SJCRH30 (cell line): ENCODE results near the gene LMO2. TPM values are rescaled to one million over a fixed set of nuclear protein-coding genes. Genes with fewer than 3 reads are reported as not detected.
"Not testable (repeated sequence)": the region's sequence is repeated elsewhere in the genome, so short reads cannot be mapped to it uniquely, and the experiment has no call there.

Source experiments
- DNase-seq, 2 experiments: peaks; one replicate each; pipeline ENCODE4 v3.0.0-alpha.2; 2015 to 2020
- H3K27ac ChIP-seq: fragments of 250-450 bp; sonication (Bioruptor Pico); 2 replicates; pipeline ENCODE4 v1.5.1; 2020; ENCODE audit warnings: mild to moderate bottlenecking, moderate library complexity
- H3K27me3 ChIP-seq: fragments of 250-450 bp; sonication (Bioruptor Pico); 2 replicates; pipeline ENCODE4 v1.5.1; 2020; ENCODE audit warnings: mild to moderate bottlenecking, moderate library complexity
- H3K36me3 ChIP-seq: fragments of 250-450 bp; sonication (Bioruptor Pico); 2 replicates; pipeline ENCODE4 v1.5.1; 2020; ENCODE audit warnings: mild to moderate bottlenecking, moderate library complexity
- H3K4me1 ChIP-seq: fragments of 250-450 bp; sonication (Bioruptor Pico); 2 replicates; pipeline ENCODE4 v1.5.1; 2020; ENCODE audit warnings: mild to moderate bottlenecking, moderate library complexity
- H3K4me3 ChIP-seq: fragments of 250-450 bp; sonication (Bioruptor Pico); 2 replicates; pipeline ENCODE4 v1.5.1; 2020; ENCODE audit warnings: mild to moderate bottlenecking, moderate library complexity
- H3K9me3 ChIP-seq: fragments of 250-450 bp; sonication (Bioruptor Pico); replicated peaks from 2 replicates; pipeline ENCODE4 v1.5.1; 2020; ENCODE audit warnings: mild to moderate bottlenecking, moderate library complexity
- total RNA-seq: library from RNA; depleted of rRNA; stranded (reverse); fragments of >200 nt; shearing (Covaris generic); gene quantifications from 2 replicates; pipeline ENCODE4 v1.2.3, GENCODE V29; 2014

LMO2 gene
- total RNA-seq, 1 experiment from 2014 or later: 1.2 TPM

DNA sequence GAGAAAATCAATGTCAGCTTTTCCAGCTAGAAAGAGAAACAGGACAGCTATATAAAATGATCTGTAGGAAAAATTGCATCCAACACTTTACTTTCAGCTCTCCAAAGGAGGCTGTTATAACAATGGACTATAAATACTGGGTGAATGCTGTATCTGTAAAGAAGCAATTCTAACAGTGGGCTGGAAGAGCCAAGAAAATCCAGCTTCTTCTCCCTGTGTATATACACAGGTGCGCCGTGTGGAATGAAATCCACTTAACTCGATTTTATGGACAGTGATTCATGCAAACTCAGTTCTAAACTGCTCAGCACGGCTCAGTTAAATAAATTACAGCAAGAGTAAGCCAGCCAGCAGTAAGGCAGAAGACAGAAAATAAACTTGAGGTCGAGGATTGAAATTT, 32.5 kb upstream of the LMO2 start:
- no peaks in the 10 kb centered on the region for H3K27me3 ChIP-seq
- no peak overlapping the region for H3K4me3 ChIP-seq
- no peaks in the 10 kb centered on the region for H3K36me3 ChIP-seq
- no peaks in the 10 kb centered on the region for H3K9me3 ChIP-seq
- H3K4me1 ChIP-seq: no peaks in the 10 kb centered on the region
- H3K27ac ChIP-seq: no peak overlapping the region
- DNase-seq: no peak

DNA sequence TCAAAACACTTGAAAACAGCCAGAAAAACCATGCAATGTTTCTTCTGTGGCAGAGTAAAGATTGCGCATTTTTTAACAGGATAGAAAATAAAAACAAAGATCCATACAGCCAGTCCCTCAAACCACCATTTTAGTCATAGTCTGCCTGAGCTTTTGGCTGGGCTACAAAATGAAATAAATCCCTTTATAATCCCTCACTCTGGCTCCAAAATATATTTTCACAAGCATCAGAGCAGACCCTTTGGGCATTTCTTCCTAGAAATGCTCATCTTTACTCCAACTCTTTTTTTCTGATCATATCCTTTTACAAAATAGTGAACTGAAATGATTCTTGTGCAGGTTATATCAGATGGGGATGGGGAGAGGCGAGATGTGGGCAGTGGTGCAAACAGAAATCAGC, 31.8 kb upstream of the LMO2 start:
- no peaks in the 10 kb centered on the region for H3K27me3 ChIP-seq
- H3K4me3 ChIP-seq: no peak overlapping the region
- DNase-seq: no peak
- H3K4me1 ChIP-seq: no peaks in the 10 kb centered on the region
- H3K9me3 ChIP-seq: no peaks in the 10 kb centered on the region
- no peaks in the 10 kb centered on the region for H3K36me3 ChIP-seq
- no peak overlapping the region for H3K27ac ChIP-seq

DNA sequence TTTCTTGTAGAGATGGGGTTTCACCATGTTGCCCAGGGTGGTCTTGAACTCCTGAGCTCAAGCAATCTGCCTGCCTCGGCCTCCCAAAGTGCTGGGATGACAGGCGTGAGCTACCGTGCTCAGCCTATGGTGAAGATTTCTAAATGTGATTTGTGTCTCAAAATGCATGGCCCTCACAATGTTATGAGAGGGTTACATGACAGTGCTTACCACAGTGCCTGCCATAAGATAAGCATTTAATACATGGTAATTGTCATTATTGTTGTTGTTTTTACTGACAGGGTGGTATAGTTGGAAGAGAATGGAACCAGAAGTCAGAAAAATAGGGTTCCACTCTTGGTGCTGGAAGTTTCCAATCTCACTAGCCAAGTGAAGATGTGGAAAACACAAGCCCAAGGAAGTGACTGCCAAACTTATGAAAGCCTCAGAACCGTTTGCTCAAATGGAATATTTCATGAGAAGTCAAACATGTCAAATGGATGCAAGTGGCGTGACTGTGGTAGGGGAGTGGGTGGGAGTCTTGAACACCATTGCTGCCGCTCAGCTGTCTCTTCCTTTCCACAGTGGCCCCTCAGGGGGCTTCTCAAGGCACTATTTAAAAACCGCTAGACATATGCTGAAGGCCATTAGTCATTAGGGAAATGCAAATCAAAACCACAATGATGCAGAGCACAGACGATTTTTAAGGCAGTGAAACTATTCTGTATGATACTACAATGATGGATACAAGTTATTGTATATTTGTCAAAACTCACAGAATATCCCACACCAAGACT, 29.1 kb upstream of the LMO2 start:
- no peak for DNase-seq
- Histone ChIP-seq H3K4me3 (no peak overlapping the region), H3K9me3 (no peaks in the 10 kb centered on the region)

DNA sequence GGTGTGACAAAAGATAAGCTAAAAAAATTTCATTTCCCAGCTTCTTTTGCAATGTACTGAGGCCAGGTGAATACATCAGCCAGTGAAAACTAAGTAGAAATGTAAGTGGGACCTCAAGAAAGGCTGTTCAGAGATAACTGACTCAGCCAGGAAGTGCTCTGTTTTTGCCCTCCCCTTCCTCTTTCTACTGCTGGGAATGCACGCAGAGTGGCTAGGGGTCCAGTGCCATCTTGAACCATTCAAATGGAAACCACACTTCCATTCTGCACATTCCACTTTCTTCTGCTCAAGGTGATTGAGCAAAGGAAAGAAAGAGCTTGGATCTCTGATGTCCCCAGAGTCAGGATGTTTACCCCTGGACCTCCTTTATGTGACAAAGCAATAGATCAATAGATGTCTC, 27.8 kb upstream of the LMO2 start:
- no peaks in the 10 kb centered on the region for H3K4me1 ChIP-seq
- no peak overlapping the region for H3K27ac ChIP-seq
- DNase-seq: no peak
- no peak overlapping the region for H3K4me3 ChIP-seq
- no peaks in the 10 kb centered on the region for H3K36me3 ChIP-seq
- H3K9me3 ChIP-seq: no peaks in the 10 kb centered on the region
- no peaks in the 10 kb centered on the region for H3K27me3 ChIP-seq

More for the DNA sequence above, 29.1 kb upstream of the LMO2 start:
- Histone ChIP-seq H3K27ac (no peak overlapping the region), H3K36me3 (no peaks in the 10 kb centered on the region), H3K4me1 (no peaks in the 10 kb centered on the region), H3K27me3 (no peaks in the 10 kb centered on the region)

DNA sequence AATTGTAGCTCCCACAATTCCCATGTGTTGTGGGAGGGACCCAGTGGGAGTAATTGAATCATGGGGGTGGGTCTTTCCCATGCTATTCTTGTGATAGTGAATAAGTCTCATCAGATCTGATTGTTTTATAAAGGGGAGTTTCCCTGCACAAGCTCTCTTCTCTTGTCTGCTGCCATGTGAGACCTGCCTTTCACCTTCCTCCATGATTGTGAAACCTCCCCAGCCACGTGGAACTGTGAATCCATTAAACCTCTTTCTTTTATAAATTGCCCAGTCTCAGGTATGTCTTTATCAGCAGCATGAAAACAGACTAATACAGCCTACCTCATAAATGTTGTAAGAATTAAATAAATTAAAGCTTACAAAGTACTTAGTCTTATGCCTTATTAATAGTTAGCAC, 25.5 kb upstream of the LMO2 start:
- H3K4me3 ChIP-seq, H3K27ac ChIP-seq, H3K9me3 ChIP-seq: not testable (repeated sequence)

DNA sequence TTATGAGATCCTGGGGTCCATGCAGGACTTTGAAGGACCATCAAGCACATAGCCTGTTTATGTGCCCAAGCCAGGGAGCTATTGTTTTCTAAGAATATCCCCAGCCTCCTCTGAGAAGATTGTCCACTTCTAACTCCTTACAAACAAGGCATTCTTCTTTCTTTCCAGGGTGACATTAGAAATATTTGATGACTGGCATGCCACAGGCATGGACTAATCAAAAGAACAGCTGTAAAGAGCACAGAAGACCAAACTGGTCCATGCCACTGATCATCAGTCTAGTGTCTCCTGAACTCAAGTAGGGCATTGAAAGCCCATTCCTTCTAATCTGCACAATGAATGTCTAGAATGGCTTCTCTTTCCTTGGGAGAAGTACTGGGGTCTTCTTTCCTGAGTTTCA, 24.9 kb upstream of the LMO2 start:
- Histone ChIP-seq H3K27me3 (no peaks in the 10 kb centered on the region), H3K9me3 (no peaks in the 10 kb centered on the region; the same call in 1 of the 2 replicates), H3K36me3 (no peaks in the 10 kb centered on the region), H3K27ac (no peak overlapping the region), H3K4me3 (no peak overlapping the region), H3K4me1 (no peaks in the 10 kb centered on the region; the same call in 1 of the 2 replicates)
- no peak for DNase-seq

More for the DNA sequence above, 25.5 kb upstream of the LMO2 start:
- not testable (repeated sequence) for H3K36me3 ChIP-seq, H3K27me3 ChIP-seq, H3K4me1 ChIP-seq, DNase-seq

DNA sequence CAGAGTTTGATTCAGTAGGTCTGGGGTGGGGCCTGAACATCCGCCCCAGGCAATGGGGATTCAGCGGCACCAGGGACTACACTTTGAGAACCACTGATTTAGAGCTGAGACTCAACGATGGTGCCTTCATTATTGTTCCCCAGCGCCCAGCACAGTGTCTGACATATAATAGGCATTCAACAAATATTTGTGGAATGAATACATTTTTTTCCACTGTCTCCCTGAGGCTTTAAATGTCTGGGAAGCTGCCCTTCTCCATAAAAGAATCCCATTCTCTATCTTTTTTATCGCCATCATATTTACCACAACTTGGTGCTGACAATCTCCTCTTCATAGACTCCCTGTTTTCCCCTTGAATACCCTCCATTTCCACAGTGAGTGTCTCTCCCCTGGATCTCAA, 23.6 kb upstream of the LMO2 start:
- Histone ChIP-seq H3K9me3 (no peaks in the 10 kb centered on the region; the same call in 1 of the 2 replicates), H3K4me3 (no peak overlapping the region), H3K27ac (no peak overlapping the region), H3K36me3 (no peaks in the 10 kb centered on the region), H3K27me3 (no peaks in the 10 kb centered on the region), H3K4me1 (no peaks in the 10 kb centered on the region; the same call in 1 of the 2 replicates)
- no peak for DNase-seq

DNA sequence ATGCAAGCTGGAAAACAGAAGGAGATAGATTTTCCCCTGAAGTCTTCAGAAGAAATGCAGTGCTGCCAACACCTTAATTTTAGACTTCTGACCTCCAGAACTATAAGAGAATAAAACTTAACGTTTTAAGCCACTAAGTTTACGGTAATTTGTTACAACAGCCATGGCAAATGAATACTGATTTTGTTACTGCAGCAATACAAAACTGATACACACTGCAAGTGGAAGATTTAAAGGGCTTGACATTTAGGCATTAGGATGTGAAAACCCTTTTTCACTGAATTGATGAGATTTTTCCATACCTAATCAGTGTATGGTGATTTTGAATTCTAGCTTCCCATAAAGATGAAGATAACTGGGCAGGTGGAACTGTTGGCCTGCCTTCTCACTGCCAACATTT, 22.1 kb upstream of the LMO2 start:
- H3K36me3 ChIP-seq: no peaks in the 10 kb centered on the region
- H3K27me3 ChIP-seq: no peaks in the 10 kb centered on the region
- no peak overlapping the region for H3K27ac ChIP-seq
- no peak overlapping the region for H3K4me3 ChIP-seq
- no peak for DNase-seq
- no peaks in the 10 kb centered on the region; the same call in 1 of the 2 replicates for H3K4me1 ChIP-seq
- no peaks in the 10 kb centered on the region; the same call in 1 of the 2 replicates for H3K9me3 ChIP-seq

DNA sequence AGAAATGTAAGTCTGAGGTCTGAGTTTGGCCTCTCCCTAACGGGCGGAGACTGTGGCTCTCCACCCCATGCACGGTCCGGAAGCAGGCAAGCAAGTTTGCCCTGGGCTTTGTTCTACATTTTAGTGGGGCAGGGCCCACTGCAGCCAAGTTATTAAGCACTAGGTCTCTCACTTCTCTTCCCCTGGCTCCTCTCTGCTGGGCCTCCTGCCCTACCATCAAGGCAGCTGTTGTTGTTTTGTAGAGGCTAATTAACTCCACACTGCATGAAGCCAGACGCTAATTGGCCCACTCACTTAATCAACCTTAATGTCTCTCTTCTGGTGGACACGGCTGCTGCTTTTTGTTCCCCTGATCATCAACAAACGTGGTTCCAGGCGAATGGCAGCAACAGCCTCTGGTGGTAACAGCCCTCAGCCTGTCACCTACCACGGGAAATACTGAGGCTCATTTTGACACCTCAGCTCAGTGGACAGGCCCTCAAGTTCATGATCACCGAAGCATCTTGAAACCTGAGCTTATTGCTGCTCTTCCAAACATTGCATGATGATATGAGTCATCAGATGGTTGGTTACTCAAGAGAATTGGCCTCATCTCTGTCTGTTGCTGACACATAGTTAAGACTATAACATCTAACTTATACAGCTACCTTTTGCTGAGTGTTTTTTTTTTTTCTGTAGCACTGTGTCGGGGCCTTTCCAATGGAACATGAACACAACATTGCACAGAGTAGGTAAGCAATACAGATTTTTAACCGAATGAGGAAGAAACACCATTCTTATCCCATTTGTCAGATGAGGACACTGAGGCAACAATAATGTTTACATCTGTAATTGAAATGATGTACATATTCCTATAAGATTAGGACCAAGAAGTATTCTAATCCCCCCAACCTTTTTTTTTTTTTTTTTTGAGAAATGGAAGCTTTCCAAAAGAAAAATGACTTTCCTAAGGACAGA, 20.8 kb upstream of the LMO2 start:
- peak; percentile 14 to 31 for DNase-seq
- Histone ChIP-seq H3K9me3 (no peaks in the 10 kb centered on the region; the same call in 1 of the 2 replicates), H3K4me3 (no peak overlapping the region)

DNA sequence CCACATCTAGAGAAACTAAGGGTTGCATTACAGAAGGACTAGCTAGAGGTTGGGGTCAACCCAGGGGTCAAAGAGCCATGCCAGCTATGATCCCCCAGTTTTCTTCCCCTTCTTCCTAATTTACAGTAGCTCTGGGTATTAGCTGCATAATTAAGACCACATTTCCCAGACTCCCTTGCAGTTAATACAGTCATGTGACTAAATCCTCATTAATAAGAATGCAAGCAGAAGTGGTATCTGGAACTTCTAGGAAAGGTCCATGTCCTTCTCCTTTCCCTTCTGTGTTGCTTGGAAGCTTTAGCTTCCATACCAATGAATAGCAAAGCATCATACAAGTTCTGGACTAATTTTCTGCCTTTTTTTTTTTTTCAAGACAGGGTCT, 19.1 kb upstream of the LMO2 start:
- H3K36me3 ChIP-seq: no peaks in the 10 kb centered on the region
- H3K27ac ChIP-seq: no peak overlapping the region
- DNase-seq: no peak
- no peaks in the 10 kb centered on the region; the same call in 1 of the 2 replicates for H3K4me1 ChIP-seq
- H3K9me3 ChIP-seq: no peaks in the 10 kb centered on the region; the same call in 1 of the 2 replicates
- no peak overlapping the region for H3K4me3 ChIP-seq
- H3K27me3 ChIP-seq: no peaks in the 10 kb centered on the region

More for the DNA sequence above, 20.8 kb upstream of the LMO2 start:
- no peaks in the 10 kb centered on the region; the same call in 1 of the 2 replicates for H3K4me1 ChIP-seq
- no peak overlapping the region for H3K27ac ChIP-seq
- H3K36me3 ChIP-seq: no peaks in the 10 kb centered on the region
- no peaks in the 10 kb centered on the region for H3K27me3 ChIP-seq

DNA sequence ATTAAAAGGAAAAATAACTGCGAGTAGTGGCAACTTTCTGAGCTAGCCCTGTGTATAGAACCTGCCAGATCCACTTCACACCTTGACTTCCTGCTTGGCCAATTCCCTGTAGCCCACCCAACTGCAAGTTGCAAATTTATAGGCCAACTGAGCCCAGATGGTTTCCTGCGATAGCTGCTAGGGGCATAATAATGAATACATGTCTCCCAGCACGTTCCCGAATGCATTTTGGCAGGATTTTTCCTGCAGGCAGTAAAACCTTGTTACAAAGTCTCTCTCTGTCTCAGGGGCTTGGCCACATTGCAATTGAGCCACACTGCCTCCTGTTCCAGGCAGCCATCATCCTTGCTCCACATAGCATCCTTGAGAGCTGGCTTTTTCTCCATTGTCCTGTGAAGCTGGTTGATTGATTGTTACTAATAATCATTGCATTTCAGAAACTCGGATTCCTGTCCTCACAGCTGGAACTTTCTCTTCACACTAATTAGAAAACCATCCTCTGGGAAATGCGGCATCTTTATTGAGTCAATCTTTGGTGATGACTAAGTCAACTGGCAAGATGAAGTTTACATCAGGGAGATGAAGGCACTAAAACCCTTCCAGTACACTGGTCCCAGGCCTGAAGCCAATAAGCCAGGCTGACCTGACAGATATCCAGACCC, 18.6 kb upstream of the LMO2 start:
- no peaks in the 10 kb centered on the region for H3K27me3 ChIP-seq
- H3K4me3 ChIP-seq: no peak overlapping the region
- H3K4me1 ChIP-seq: no peaks in the 10 kb centered on the region; the same call in 1 of the 2 replicates
- no peaks in the 10 kb centered on the region; the same call in 1 of the 2 replicates for H3K9me3 ChIP-seq
- H3K27ac ChIP-seq: no peak overlapping the region
- H3K36me3 ChIP-seq: no peaks in the 10 kb centered on the region
- DNase-seq: no peak

DNA sequence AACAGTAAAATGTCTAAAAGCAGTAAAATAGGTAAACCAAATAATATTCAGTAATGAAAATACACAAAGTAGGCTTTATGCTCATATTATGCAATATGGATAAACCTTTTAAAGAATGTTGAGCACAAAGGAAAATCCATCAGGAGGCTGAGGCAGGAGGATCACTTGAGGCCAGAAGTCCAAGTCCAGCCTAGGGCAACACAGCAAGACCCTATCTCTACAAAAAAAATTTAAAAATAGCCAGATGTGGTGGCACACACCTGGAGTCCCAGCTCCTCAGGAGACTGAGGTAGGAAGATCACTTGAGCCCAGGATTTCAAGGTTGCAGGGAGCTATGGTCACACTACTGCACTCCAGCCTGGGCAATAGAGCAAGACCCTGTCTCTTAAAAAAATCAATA, 17.7 kb upstream of the LMO2 start:
- no peaks in the 10 kb centered on the region; the same call in 1 of the 2 replicates for H3K9me3 ChIP-seq
- no peak overlapping the region for H3K4me3 ChIP-seq
- no peak for DNase-seq
- no peak overlapping the region for H3K27ac ChIP-seq
- no peaks in the 10 kb centered on the region for H3K27me3 ChIP-seq
- no peaks in the 10 kb centered on the region; the same call in 1 of the 2 replicates for H3K4me1 ChIP-seq
- no peaks in the 10 kb centered on the region for H3K36me3 ChIP-seq

DNA sequence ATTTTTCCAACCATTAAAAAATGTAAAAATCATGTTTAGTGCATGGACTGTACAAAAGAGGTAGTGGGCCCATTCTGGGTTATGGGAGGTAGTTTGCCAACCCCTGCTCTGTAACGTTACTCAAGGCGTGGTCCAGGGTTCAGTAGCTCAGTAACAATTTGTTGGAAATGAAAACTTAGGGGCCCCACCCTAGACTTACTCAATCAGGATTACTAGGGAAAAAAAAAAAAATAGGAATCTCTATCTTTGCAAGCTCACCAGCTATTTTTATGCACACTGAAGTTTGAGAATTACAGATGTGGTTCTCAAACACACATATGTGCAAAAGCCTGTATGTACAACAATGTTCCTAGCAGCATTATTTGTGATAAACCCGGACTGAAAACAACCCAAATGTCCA, 17.3 kb upstream of the LMO2 start:
- H3K4me1 ChIP-seq: no peaks in the 10 kb centered on the region; the same call in 1 of the 2 replicates
- no peaks in the 10 kb centered on the region for H3K27me3 ChIP-seq
- DNase-seq: no peak
- no peaks in the 10 kb centered on the region; the same call in 1 of the 2 replicates for H3K9me3 ChIP-seq
- H3K27ac ChIP-seq: no peak overlapping the region
- no peak overlapping the region for H3K4me3 ChIP-seq
- H3K36me3 ChIP-seq: no peaks in the 10 kb centered on the region

DNA sequence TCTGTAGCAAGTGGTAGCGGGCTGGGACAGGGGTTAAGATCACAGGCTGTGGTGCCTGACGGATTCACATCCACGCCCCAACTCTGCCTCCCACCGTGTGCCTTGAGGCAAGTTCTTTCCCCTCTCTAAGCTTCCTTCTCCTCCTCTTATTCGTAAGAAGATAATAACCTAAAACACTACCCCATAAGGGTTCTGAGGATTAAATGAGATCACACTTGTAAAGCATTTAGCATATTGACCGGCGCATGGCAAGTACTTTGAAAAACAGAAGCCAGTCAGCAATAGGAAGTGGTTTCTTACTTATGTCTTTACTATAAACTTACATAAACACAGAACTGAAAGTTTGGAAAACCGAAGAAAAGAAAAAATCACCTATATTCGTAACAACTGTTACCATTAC, 15.5 kb upstream of the LMO2 start:
- H3K27me3 ChIP-seq: no peaks in the 10 kb centered on the region
- no peak for DNase-seq
- no peaks in the 10 kb centered on the region for H3K36me3 ChIP-seq
- H3K9me3 ChIP-seq: no peaks in the 10 kb centered on the region
- H3K4me3 ChIP-seq: no peak overlapping the region
- no peak overlapping the region for H3K27ac ChIP-seq
- no peaks in the 10 kb centered on the region; the same call in 1 of the 2 replicates for H3K4me1 ChIP-seq
